Endothelial cell of umbilical vein (primary cell): ENCODE data around the gene GRHPR. TPM values are rescaled to one million over a fixed set of nuclear protein-coding genes. Genes with fewer than 3 reads are reported as not detected.

Source experiments
- BruUV-seq: library from RNA; stranded (reverse); fragments of 400-500 nt; replicated peaks from 2 replicates; lab custom pipeline; 2021; lab: Mats Ljungman, UMichigan
- CTCF ChIA-PET: fragments of 300-600, 350-600 bp; sonication (Branson Sonifier 250); formaldehyde crosslinking; loops from one replicate; lab custom pipeline; 2021; ENCODE audit warnings: antibody characterized with exemption, inconsistent platforms; lab: Charles Lee
- POLR2A ChIA-PET: fragments of 300-600, 350-600 bp; sonication (Branson Sonifier 250); formaldehyde crosslinking; loops from one replicate; lab custom pipeline; 2021; ENCODE audit warnings: antibody characterized with exemption, inconsistent platforms; lab: Charles Lee
- DNase-seq: peaks from one replicate; pipeline ENCODE4 v3.0.0-alpha.2; 2011; ENCODE audit warnings: low read depth, low spot score
- FAIRE-seq: peaks from 2 replicates; lab custom pipeline; 2011; peaks lifted over from hg19 to GRCh38; lab: Jason Lieb, UNC
- H2AFZ ChIP-seq: 2 replicates; pipeline ENCODE4 v1.6.0; 2012; ENCODE audit warnings: low read depth, low read length, control low read depth, inconsistent platforms
- H3K27ac ChIP-seq: 2 replicates; pipeline ENCODE4 v1.5.1; 2011; ENCODE audit warnings: low read depth, mild to moderate bottlenecking, control low read depth, low read length, moderate library complexity; ENCODE audit not compliant: insufficient read depth
- H3K27me3 ChIP-seq, 2 experiments: 2 replicates each; pipeline versions ENCODE4 v1.6.0 to v1.6.1; 2011; ENCODE audit warnings: low read length in 2 of 2, mixed read lengths in 1 of 2; ENCODE audit not compliant: control insufficient read depth in 2 of 2, insufficient read depth in 2 of 2
- H3K36me3 ChIP-seq, 2 experiments: 2 replicates in 1 of 2; 3 replicates in 1 of 2; pipeline ENCODE4 v1.5.1; 2011; ENCODE audit warnings: low read length in 2 of 2, mild to moderate bottlenecking in 1 of 2, moderate library complexity in 1 of 2; ENCODE audit not compliant: control insufficient read depth in 2 of 2, insufficient read depth in 2 of 2; ENCODE audit errors: extremely low read depth in 1 of 2
- H3K4me1 ChIP-seq: 3 replicates; pipeline ENCODE4 v1.5.1; 2011; ENCODE audit warnings: mild to moderate bottlenecking, low read length; ENCODE audit not compliant: control insufficient read depth, insufficient read depth; ENCODE audit errors: extremely low read depth
- H3K4me2 ChIP-seq: 2 replicates; pipeline ENCODE4 v1.6.1; 2011; ENCODE audit warnings: low read length, control low read depth, mixed read lengths; ENCODE audit not compliant: insufficient read depth
- H3K4me3 ChIP-seq, 3 experiments: fragments of 200-600 bp in 1 of 3; sonication (generic), shearing (Covaris generic) in 1 of 3; replicated peaks in 1 of 3; 2 replicates each; pipeline ENCODE4 v1.5.1; 2011 to 2016; ENCODE audit warnings: control low read depth in 3 of 3, low read length in 3 of 3, mild to moderate bottlenecking in 2 of 3, inconsistent platforms in 1 of 3, low read depth in 1 of 3, moderate library complexity in 1 of 3; ENCODE audit not compliant: insufficient read depth in 1 of 3
- H3K79me2 ChIP-seq: 2 replicates; pipeline ENCODE4 v1.6.0; 2012; ENCODE audit warnings: low read length, inconsistent platforms; ENCODE audit not compliant: control insufficient read depth, insufficient read depth
- H3K9ac ChIP-seq: replicated peaks from 2 replicates; pipeline ENCODE3; 2011; ENCODE audit warnings: low read length, control low read depth; ENCODE audit not compliant: insufficient read depth; ENCODE audit errors: extremely low read depth
- H3K9me1 ChIP-seq: replicated peaks from 3 replicates; pipeline ENCODE4 v1.6.0; 2011; ENCODE audit warnings: mild to moderate bottlenecking, low read length; ENCODE audit not compliant: control insufficient read depth, insufficient read depth; ENCODE audit errors: extremely low read depth
- H3K9me3 ChIP-seq: replicated peaks from 2 replicates; pipeline ENCODE4 v1.5.1; 2012; ENCODE audit warnings: low read length, inconsistent platforms; ENCODE audit not compliant: control insufficient read depth, insufficient read depth
- H4K20me1 ChIP-seq: replicated peaks from 2 replicates; pipeline ENCODE3; 2011; ENCODE audit warnings: mild to moderate bottlenecking, low read length; ENCODE audit not compliant: control insufficient read depth, insufficient read depth; ENCODE audit errors: extremely low read depth
- POLR2A ChIP-seq: IDR thresholded peaks from 2 replicates; pipeline ENCODE4 v1.6.1; 2012; ENCODE audit warnings: low read depth, mild to moderate bottlenecking, control low read depth, low read length
- POLR2AphosphoS5 ChIP-seq: IDR thresholded peaks from 2 replicates; pipeline ENCODE4 v1.6.1; 2012; ENCODE audit warnings: low read depth, mild to moderate bottlenecking, control low read depth, low read length, moderate library complexity; ENCODE audit not compliant: insufficient read depth
- dilution Hi-C: fragments of 300-500 bp; cut with MboI; formaldehyde crosslinking; loops from one replicate; pipeline ENCODE4 v1.15.0; 2019; ENCODE audit warnings: low sequenced_read_pairs; ENCODE audit not compliant: extremely low pct_ligation_motif_present
- intact Hi-C: fragments of 100-400 bp; cut with micrococcal nuclease; formaldehyde crosslinking; loops from one replicate; pipeline ENCODE4 v1.10.0; 2022
- polyA plus RNA-seq, 4 experiments: library from polyadenylated mRNA; depleted of rRNA in 3 of 4; stranded (reverse) in 3 of 4; unstranded in 1 of 4; fragments of >200 nt; gene quantifications; 2 replicates each; pipeline versions ENCODE4 v1.2.1 to v1.2.3, GENCODE V29; 2011 to 2012; ENCODE audit warnings: missing spikeins in 1 of 4
- total RNA-seq: library from RNA; stranded (reverse); gene quantifications from 2 replicates; pipeline ENCODE4 v1.2.3, GENCODE V29; 2021
- TF ChIP-seq, protein P1 (sequence below), 2 donors: IDR thresholded peaks; 1 replicate in 1 of 2; 2 replicates in 1 of 2; pipeline ENCODE4 v1.5.1; 2011; ENCODE audit warnings: low read length in 2 of 2, mild to moderate bottlenecking in 2 of 2, moderate library complexity in 2 of 2, control low read depth in 1 of 2, inconsistent platforms in 1 of 2, low read depth in 1 of 2; ENCODE audit not compliant: insufficient read depth in 1 of 2; ENCODE audit errors: extremely low read depth in 1 of 2

GRHPR gene
- total and polyA plus RNA-seq, 2 donors (not counting 3 experiments of a cell fraction or from before 2014, with no cell fraction given): 91.2 to 247 TPM

DNA sequence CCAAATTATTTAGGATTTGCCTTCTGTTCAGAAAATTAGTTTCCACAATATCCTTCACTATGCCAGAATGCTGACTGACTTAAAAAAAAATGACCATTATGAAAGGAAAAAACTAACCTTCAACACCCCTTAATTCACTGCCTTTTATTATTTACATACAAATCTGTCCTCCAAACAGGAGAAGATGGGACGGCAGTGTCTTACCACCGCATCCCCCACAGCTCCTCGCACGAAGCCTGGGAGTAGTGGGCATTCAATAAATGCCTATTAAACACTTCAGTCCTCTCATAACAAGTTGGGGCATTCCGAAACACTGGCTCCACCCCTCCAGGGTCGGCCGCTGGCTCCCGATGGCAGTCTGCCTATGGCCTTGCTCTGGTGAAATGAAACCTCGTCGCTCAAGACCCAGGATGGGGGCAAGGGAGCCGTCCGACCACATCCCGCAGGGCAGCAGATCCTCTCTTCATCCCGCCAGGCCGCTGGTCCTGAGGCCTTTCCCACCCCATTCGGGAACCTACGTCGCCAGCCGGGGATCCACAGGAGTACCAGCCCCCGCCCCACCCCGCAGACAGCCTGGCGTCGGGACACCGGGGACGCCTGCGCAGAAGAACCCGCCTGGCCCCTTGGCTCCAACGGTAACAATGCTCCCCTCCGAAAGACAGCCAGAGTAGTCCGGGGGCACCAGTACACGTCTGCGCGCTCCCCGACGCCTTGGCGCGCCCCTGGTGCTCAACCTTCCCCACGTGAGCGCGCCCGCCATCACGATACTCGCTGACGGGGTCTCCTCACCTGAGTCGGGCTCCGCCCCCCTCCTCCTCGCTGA lies 42.1 kb downstream of the GRHPR start:
- peak; percentile 74 for TF ChIP-seq POLR2A
- peak; percentile 24 for TF ChIP-seq POLR2AphosphoS5
- TF ChIP-seq, protein P1, sequence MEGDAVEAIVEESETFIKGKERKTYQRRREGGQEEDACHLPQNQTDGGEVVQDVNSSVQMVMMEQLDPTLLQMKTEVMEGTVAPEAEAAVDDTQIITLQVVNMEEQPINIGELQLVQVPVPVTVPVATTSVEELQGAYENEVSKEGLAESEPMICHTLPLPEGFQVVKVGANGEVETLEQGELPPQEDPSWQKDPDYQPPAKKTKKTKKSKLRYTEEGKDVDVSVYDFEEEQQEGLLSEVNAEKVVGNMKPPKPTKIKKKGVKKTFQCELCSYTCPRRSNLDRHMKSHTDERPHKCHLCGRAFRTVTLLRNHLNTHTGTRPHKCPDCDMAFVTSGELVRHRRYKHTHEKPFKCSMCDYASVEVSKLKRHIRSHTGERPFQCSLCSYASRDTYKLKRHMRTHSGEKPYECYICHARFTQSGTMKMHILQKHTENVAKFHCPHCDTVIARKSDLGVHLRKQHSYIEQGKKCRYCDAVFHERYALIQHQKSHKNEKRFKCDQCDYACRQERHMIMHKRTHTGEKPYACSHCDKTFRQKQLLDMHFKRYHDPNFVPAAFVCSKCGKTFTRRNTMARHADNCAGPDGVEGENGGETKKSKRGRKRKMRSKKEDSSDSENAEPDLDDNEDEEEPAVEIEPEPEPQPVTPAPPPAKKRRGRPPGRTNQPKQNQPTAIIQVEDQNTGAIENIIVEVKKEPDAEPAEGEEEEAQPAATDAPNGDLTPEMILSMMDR (IDR thresholded peaks at IDR 0.05; ENCODE audit: extremely low read depth in 1 of 2, insufficient read depth in 1 of 2, low read depth in 1 of 2, low read length in 2 of 2): no peak
- POLR2A ChIA-PET: interaction anchor here (0.6 to 2.2 kb wide), 4 partner anchors 11 to 128 kb away, joined by 3 to 9 read pairs (median 6); partner anchors contain the start of genes POLR1E and TOMM5
- H3K9ac ChIP-seq: peak overlapping the region; percentile 98

More for the DNA sequence above, 42.1 kb downstream of the GRHPR start:
- TSS peak; percentile 35 for BruUV-seq
- H3K79me2 ChIP-seq: peaks cover 42% of the 10 kb centered on the region
- H3K36me3 ChIP-seq: no peaks in the 10 kb centered on the region
- no peaks in the 10 kb centered on the region for H3K27me3 ChIP-seq
- peak overlapping the region; percentile 87 for H2AFZ ChIP-seq
- no peaks in the 10 kb centered on the region for H3K9me1 ChIP-seq
- H3K4me2 ChIP-seq: peak overlapping the region; percentile 97
- H3K27ac ChIP-seq: peak overlapping the region; percentile 94
- H3K9me3 ChIP-seq: no peaks in the 10 kb centered on the region
- CTCF ChIA-PET: interaction anchor here (0.6 to 1.5 kb wide), 3 partner anchors 24 to 592 kb away, joined by 3 read pairs; no protein-coding TSS in a partner anchor
- H4K20me1 ChIP-seq: no peaks in the 10 kb centered on the region
- DNase-seq (peak; percentile 89), FAIRE-seq (no peak)
- dilution Hi-C loops: no loop called here
- H3K4me3 ChIP-seq: peak overlapping the region; percentile 45 to 97 (median 84)
- intact Hi-C loops: loop anchor here (1.0 kb wide), 1 partner anchor 21 kb away; the partner anchor contains the start of gene POLR1E
- H3K4me1 ChIP-seq: peaks cover 17% of the 10 kb centered on the region
